WERI-Rb-1 (cell line): Measurements from ENCODE around the gene DYRK3.
A peak's percentile ranks its signal among the peaks of the same experiment; 100 is the strongest.

Source experiments
- DNase-seq: peaks from one replicate; pipeline ENCODE4 v3.0.0-alpha.2; 2020
- H3K27ac ChIP-seq: fragments of 250-450 bp; sonication (Bioruptor Pico); 2 replicates; pipeline ENCODE4 v1.5.1; 2020; ENCODE audit warnings: mild to moderate bottlenecking, moderate library complexity
- H3K27me3 ChIP-seq: fragments of 250-450 bp; sonication (Bioruptor Pico); 2 replicates; pipeline ENCODE4 v1.5.1; 2021; ENCODE audit warnings: mild to moderate bottlenecking, low read depth, moderate library complexity; ENCODE audit not compliant: insufficient read depth, severe bottlenecking
- H3K36me3 ChIP-seq: fragments of 250-450 bp; sonication (Bioruptor Pico); 2 replicates; pipeline ENCODE4 v1.5.1; 2020; ENCODE audit warnings: mild to moderate bottlenecking, moderate library complexity
- H3K4me3 ChIP-seq: 2 replicates; pipeline ENCODE4 v1.5.1; 2011; ENCODE audit warnings: low read depth, mild to moderate bottlenecking, control low read depth, low read length
- H3K9me3 ChIP-seq: fragments of 250-450 bp; sonication (Bioruptor Pico); 2 replicates; pipeline ENCODE4 v1.5.1; 2021; ENCODE audit warnings: mild to moderate bottlenecking, moderate library complexity; ENCODE audit not compliant: severe bottlenecking
- TF ChIP-seq, protein P1 (sequence below): IDR thresholded peaks from 2 replicates; pipeline ENCODE4 v1.5.1; 2011; ENCODE audit warnings: low read depth, mild to moderate bottlenecking, control low read depth, inconsistent platforms, low read length

The DYRK3 gene

DNA sequence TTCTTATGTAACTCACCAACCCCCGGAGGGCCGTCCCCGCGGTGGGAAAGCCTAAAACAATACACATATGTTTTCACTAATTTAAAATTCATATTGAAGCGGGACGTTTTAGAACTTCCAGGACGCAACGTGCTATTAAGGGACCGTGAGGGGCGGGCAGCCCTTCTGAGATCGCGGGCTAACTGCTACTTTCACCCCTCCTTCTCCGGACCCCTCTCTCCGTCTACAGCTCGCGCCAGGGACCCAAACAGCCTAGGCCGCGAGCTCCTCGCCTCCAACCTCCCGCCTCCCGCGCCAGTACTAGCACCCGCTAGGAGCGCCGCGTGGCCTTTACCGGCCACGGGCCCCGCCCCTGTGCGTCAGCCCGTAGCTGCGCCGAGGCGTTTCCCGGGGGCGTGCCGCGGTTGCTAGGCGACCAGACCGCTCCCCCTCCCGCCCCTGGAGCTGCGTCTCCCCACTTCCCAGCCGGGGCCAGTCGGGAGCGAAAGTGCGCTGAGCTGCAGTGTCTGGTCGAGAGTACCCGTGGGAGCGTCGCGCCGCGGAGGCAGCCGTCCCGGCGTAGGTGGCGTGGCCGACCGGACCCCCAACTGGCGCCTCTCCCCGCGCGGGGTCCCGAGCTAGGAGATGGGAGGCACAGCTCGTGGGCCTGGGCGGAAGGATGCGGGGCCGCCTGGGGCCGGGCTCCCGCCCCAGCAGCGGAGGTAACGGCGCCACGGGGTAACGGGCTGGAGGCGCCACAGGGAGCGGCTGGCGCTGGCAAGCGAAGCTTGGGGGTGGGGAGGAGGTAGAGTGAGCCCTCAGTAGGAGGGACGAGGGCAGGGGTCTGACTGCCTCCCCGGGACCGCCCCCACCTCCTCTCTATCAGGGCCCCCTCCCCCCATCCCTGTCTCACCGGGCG lies at the start of gene DYRK3:
Gene DYRK3, plus strand, starts transcription at position 457 of the 898 bp plus-strand sequence. Its CDS starts 168 bp downstream, at position 625.
- no peaks in the 10 kb centered on the region for H3K27me3 ChIP-seq
- H3K9me3 ChIP-seq, result no peaks in the 10 kb centered on the region
- TF ChIP-seq, protein P1, sequence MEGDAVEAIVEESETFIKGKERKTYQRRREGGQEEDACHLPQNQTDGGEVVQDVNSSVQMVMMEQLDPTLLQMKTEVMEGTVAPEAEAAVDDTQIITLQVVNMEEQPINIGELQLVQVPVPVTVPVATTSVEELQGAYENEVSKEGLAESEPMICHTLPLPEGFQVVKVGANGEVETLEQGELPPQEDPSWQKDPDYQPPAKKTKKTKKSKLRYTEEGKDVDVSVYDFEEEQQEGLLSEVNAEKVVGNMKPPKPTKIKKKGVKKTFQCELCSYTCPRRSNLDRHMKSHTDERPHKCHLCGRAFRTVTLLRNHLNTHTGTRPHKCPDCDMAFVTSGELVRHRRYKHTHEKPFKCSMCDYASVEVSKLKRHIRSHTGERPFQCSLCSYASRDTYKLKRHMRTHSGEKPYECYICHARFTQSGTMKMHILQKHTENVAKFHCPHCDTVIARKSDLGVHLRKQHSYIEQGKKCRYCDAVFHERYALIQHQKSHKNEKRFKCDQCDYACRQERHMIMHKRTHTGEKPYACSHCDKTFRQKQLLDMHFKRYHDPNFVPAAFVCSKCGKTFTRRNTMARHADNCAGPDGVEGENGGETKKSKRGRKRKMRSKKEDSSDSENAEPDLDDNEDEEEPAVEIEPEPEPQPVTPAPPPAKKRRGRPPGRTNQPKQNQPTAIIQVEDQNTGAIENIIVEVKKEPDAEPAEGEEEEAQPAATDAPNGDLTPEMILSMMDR, result peak; percentile 47
- H3K36me3 ChIP-seq, result peaks cover 29% of the 10 kb centered on the region
- peak within 1 kb of the TSS; percentile 77 for H3K27ac ChIP-seq
- H3K4me3 ChIP-seq, result peak within 1 kb of the TSS; percentile 92
- peak; percentile 100 for DNase-seq

DNA sequence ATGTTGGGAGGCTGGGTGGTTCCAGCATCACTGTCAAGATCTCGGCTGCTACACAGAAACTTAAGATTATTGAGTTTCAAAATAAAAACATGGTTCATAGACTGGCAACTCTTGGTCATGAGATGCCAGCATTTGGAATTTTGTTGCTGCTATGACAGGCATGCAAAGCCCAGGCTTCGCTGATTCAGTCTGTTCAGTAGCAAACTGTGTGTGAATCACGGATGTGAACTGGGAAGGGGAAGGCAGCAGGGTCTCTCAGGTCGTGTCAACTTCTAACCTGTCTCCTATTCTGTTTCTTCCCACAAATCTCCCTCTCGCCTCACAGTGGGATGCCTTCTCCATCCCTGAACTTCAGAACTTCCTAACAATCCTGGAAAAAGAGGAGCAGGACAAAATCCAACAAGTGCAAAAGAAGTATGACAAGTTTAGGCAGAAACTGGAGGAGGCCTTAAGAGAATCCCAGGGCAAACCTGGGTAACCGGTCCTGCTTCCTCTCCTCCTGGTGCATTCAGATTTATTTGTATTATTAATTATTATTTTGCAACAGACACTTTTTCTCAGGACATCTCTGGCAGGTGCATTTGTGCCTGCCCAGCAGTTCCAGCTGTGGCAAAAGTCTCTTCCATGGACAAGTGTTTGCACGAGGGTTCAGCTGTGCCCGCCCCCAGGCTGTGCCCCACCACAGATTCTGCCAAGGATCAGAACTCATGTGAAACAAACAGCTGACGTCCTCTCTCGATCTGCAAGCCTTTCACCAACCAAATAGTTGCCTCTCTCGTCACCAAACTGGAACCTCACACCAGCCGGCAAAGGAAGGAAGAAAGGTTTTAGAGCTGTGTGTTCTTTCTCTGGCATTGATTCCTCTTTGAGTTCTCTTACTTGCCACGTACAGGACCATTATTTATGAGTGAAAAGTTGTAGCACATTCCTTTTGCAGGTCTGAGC lies 48.6 kb upstream of the DYRK3 start:
- Histone ChIP-seq H3K27ac (no peak overlapping the region), H3K27me3 (no peaks in the 10 kb centered on the region), H3K4me3 (no peak overlapping the region), H3K9me3 (no peaks in the 10 kb centered on the region), H3K36me3 (peaks cover 84% of the 10 kb centered on the region)
- no peak for DNase-seq
- TF ChIP-seq, protein P1, result no peak

DNA sequence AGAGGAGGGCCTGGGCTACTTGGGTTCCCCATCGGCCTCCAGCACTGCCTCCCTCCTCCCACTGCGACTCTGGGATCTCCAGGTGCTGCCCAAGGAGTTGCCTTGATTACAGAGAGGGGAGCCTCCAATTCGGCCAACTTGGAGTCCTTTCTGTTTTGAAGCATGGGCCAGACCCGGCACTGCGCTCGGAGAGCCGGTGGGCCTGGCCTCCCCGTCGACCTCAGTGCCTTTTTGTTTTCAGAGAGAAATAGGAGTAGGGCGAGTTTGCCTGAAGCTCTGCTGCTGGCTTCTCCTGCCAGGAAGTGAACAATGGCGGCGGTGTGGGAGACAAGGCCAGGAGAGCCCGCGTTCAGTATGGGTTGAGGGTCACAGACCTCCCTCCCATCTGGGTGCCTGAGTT lies 47.4 kb upstream of the DYRK3 start:
- TF ChIP-seq, protein P1, result no peak
- no peaks in the 10 kb centered on the region for H3K27me3 ChIP-seq
- no peak overlapping the region for H3K4me3 ChIP-seq
- peaks cover 91% of the 10 kb centered on the region for H3K36me3 ChIP-seq
- no peaks in the 10 kb centered on the region for H3K9me3 ChIP-seq
- no peak for DNase-seq
- no peak overlapping the region for H3K27ac ChIP-seq

DNA sequence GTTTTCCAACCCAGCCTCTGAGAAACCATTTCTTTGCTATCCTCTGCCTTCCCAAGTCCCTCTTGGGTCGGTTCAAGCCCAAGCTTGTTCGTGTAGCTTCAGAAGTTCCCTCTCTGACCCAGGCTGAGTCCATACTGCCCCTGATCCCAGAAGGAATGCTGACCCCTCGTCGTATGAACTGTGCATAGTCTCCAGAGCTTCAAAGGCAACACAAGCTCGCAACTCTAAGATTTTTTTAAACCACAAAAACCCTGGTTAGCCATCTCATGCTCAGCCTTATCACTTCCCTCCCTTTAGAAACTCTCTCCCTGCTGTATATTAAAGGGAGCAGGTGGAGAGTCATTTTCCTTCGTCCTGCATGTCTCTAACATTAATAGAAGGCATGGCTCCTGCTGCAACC lies 46.8 kb upstream of the DYRK3 start:
- TF ChIP-seq, protein P1, result no peak
- no peak for DNase-seq
- Histone ChIP-seq H3K9me3 (no peaks in the 10 kb centered on the region), H3K27ac (no peak overlapping the region), H3K36me3 (peaks cover 88% of the 10 kb centered on the region), H3K4me3 (no peak overlapping the region), H3K27me3 (no peaks in the 10 kb centered on the region)

DNA sequence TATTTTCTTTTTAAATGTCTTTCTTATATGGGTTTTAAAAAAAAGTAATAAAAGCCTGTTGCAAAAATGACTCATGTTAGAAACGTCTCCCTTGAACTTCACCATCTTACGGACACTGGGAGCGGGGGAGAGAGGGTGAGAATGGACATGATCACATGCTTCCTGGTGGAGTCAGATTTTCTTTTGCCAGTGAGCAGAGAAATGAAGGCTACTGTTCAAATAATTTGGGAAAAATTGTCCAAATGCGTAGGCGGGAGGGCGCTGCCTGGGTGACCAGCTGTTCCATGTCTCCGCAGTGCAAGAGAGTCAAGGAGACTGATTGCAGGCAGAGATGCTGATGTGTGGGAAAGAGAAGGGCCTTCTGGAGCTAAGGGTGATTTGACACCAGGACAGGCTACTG lies 46.1 kb upstream of the DYRK3 start:
- H3K9me3 ChIP-seq, result no peaks in the 10 kb centered on the region
- no peak for DNase-seq
- no peaks in the 10 kb centered on the region for H3K27me3 ChIP-seq
- H3K27ac ChIP-seq, result no peak overlapping the region
- peaks cover 89% of the 10 kb centered on the region for H3K36me3 ChIP-seq
- H3K4me3 ChIP-seq, result no peak overlapping the region
- TF ChIP-seq, protein P1, result no peak
